ENCODE measurements around the gene C8G. TPM values are rescaled to one million over a fixed set of nuclear protein-coding genes. Genes with fewer than 3 reads are reported as not detected.

C8G gene
- total and polyA plus RNA-seq, 2 of the 8 experiments (the other 6 are each of a cell fraction or from before 2014, with no cell fraction given) = 0.62 to 0.80 TPM

- Histone ChIP-seq H4K5ac (ENCODE audit: insufficient read length, low read depth, low read length) (no peak overlapping the region), H3K4me3 (ENCODE audit: extremely low read depth in 1 of 4, insufficient read depth in 2 of 4, low read depth in 3 of 4, low read length in 4 of 4) (no peak overlapping the region), H3K79me1 (ENCODE audit: low read depth, low read length) (no peaks in the 10 kb centered on the region; the same call in 1 of the 2 replicates), H3K18ac (ENCODE audit: extremely low read depth, low read length) (no peak overlapping the region), H2BK20ac (ENCODE audit: low read length) (no peak overlapping the region), H3K23me2 (ENCODE audit: low read depth, low read length) (no peaks in the 10 kb centered on the region), H4K20me1 (replicated peaks in 1 of 2; ENCODE audit: control insufficient read depth in 1 of 2, insufficient read depth in 2 of 2, low read length in 2 of 2) (no peaks in the 10 kb centered on the region), H4K8ac (ENCODE audit: extremely low read depth, insufficient read depth, low read length) (no peak overlapping the region), H2AK5ac (ENCODE audit: low read depth, low read length) (no peak overlapping the region), H3K23ac (ENCODE audit: insufficient read length) (no peak overlapping the region), H3K14ac (ENCODE audit: insufficient read length) (no peak overlapping the region), H3K56ac (replicated peaks; ENCODE audit: insufficient read length, low read depth, low read length) (no peak overlapping the region), H4K91ac (replicated peaks; ENCODE audit: insufficient read length, low read length) (peak overlapping the region; percentile 65), H3K27me3 (replicated peaks in 1 of 4; ENCODE audit: control insufficient read depth in 3 of 4, extremely low read depth in 1 of 4, insufficient read depth in 3 of 4, low read length in 3 of 4) (no peaks in the 10 kb centered on the region), H3K9me3 (ENCODE audit: insufficient read depth in 2 of 2, low read depth in 1 of 2, low read length in 1 of 2) (no peaks in the 10 kb centered on the region), H3K9ac (replicated peaks in 1 of 4; ENCODE audit: extremely low read depth in 1 of 4, low read depth in 3 of 4, low read length in 3 of 4) (no peak overlapping the region), H3K4me2 (ENCODE audit: insufficient read depth in 1 of 2, low read depth in 2 of 2, low read length in 2 of 2) (no peak overlapping the region), H2BK12ac (ENCODE audit: low read depth, low read length) (peak overlapping the region; percentile 50; the same call in 1 of the 2 replicates), H2AFZ (ENCODE audit: low read length) (no peak overlapping the region), H2BK15ac (ENCODE audit: low read length) (peak overlapping the region; percentile 61; the same call in 1 of the 2 replicates), H3K36me3 (ENCODE audit: control insufficient read depth in 2 of 4, insufficient read depth in 4 of 4, low read length in 3 of 4) (no peaks in the 10 kb centered on the region), H3K27ac (ENCODE audit: low read depth, low read length) (no peak overlapping the region), H2BK5ac (ENCODE audit: low read depth, low read length) (no peak overlapping the region; the same call in 1 of the 2 replicates), H2BK120ac (replicated peaks; ENCODE audit: low read depth, low read length) (no peak overlapping the region), H3K4me1 (replicated peaks in 1 of 4; ENCODE audit: control insufficient read depth in 3 of 4, insufficient read depth in 4 of 4, low read length in 3 of 4) (peaks cover 0 to 7% (median 5%) of the 10 kb centered on the region in 4 experiments; a peak in 4 of 7 replicates), H3K4ac (replicated peaks; ENCODE audit: insufficient read length, low read depth, low read length) (no peak overlapping the region), H3K79me2 (ENCODE audit: control insufficient read depth in 1 of 2, insufficient read depth in 2 of 2, low read length in 2 of 2) (no peaks in the 10 kb centered on the region)
- DNase-seq (ENCODE audit: low read depth in 1 of 2, low spot score in 2 of 2) = no peak
- POLR2A ChIA-PET (ENCODE audit: partially characterized antibody) = interaction anchor here (1.9 to 2.4 kb wide), 2 partner anchors 10 to 13 kb away, joined by 5 to 10 read pairs; no protein-coding TSS in a partner anchor
- WGBS, 2 experiments (ENCODE audit: extremely low coverage in 1 of 2, insufficient coverage in 1 of 2, insufficient read length in 1 of 2, insufficient replicate concordance in 2 of 2, low coverage in 1 of 2, low lambda C conversion rate in 2 of 2, missing lambda C conversion rate in 1 of 2) = 87% methylated on average over 19 of the region's 22 CpGs; no CpG with 5 or more reads in 1 of the 2 experiments
- CTCF ChIA-PET (ENCODE audit: partially characterized antibody) = interaction anchor here (0.8 to 9.4 kb wide), 6 partner anchors 11 to 100 kb away, joined by 3 to 38 read pairs (median 4); no protein-coding TSS in a partner anchor
- no peak for FAIRE-seq
- TF ChIP-seq FOSL1 (IDR thresholded peaks at IDR 0.05; ENCODE audit: insufficient read depth, low read depth, low read length) (no peak), EGR1 (IDR thresholded peaks at IDR 0.05; ENCODE audit: borderline replicate concordance, low read depth, low read length) (no peak), SP4 (IDR thresholded peaks at IDR 0.05; ENCODE audit: low read length) (no peak), TEAD4 (IDR thresholded peaks at IDR 0.05; ENCODE audit: low read depth, low read length) (no peak), CTBP2 (IDR thresholded peaks at IDR 0.05; ENCODE audit: borderline replicate concordance, insufficient read depth, insufficient read length, low read length) (no peak), POLR2AphosphoS5 (IDR thresholded peaks at IDR 0.05; ENCODE audit: low read depth, low read length) (no peak), SUZ12 (IDR thresholded peaks at IDR 0.05; ENCODE audit: low read length) (no peak), NRF1 (IDR thresholded peaks at IDR 0.05; ENCODE audit: low read depth, low read length) (no peak), MAFK (IDR thresholded peaks at IDR 0.05; ENCODE audit: low read depth, low read length) (no peak), TAF7 (optimal IDR thresholded peaks at IDR 0.05; ENCODE audit: borderline replicate concordance, low read depth, low read length) (no peak), BACH1 (IDR thresholded peaks at IDR 0.05; ENCODE audit: low read length) (no peak), SAP30 (IDR thresholded peaks at IDR 0.05; ENCODE audit: insufficient read depth, insufficient replicate concordance, low read length) (no peak), RNF2 (IDR thresholded peaks at IDR 0.05; ENCODE audit: borderline replicate concordance, low read depth, low read length, missing control alignments, poor library complexity, severe bottlenecking) (no peak)
Measured at GRCh38 chr9:136964171-136964689, 19.2 kb downstream of the C8G start.
